WTC11 (cell line): Measurements from ENCODE around the gene CCL17. TPM values are rescaled to one million over a fixed set of nuclear protein-coding genes. Genes with fewer than 3 reads are reported as not detected.

Experiments
- ATAC-seq: fragments of 200-7000 bp; cut with Tn5 transposase; 2 replicates; pipeline ENCODE4 v1.10.0; 2021; ENCODE audit warnings: mild to moderate bottlenecking, moderate library complexity
- CTCF ChIA-PET: fragments of 300-600 bp; sonication (Branson Sonifier 250); formaldehyde crosslinking; loops from one replicate; lab custom pipeline; 2021; ENCODE audit warnings: antibody characterized with exemption; lab: Charles Lee
- POLR2A ChIA-PET: fragments of 350-600 bp; sonication (Branson Sonifier 250); formaldehyde crosslinking; loops from one replicate; lab custom pipeline; 2021; ENCODE audit warnings: antibody characterized with exemption; lab: Charles Lee
- DNase-seq: peaks from one replicate; pipeline ENCODE4 v3.0.0; 2021; ENCODE audit warnings: low spot score
- H3K27ac Mint-ChIP-seq: 2 replicates; pipeline ENCODE4 v1.8.0; 2021; ENCODE audit warnings: mixed read lengths
- H3K27me3 Mint-ChIP-seq: 2 replicates; pipeline ENCODE4 v1.8.0; 2021; ENCODE audit warnings: low read depth, mild to moderate bottlenecking, moderate library complexity, mixed read lengths
- H3K36me3 Mint-ChIP-seq: 2 replicates; pipeline ENCODE4 v1.8.0; 2021; ENCODE audit warnings: mixed read lengths
- H3K4me1 Mint-ChIP-seq: 2 replicates; pipeline ENCODE4 v1.8.0; 2022; ENCODE audit warnings: mixed read lengths
- H3K4me3 Mint-ChIP-seq: 2 replicates; pipeline ENCODE4 v1.8.0; 2021; ENCODE audit warnings: mild to moderate bottlenecking, moderate library complexity, mixed read lengths
- H3K9me3 Mint-ChIP-seq: 2 replicates; pipeline ENCODE4 v1.8.0; 2021; ENCODE audit warnings: mixed read lengths
- AR ChIP-seq: fragments of 250-450 bp; sonication (Bioruptor Pico); IDR thresholded peaks from 2 replicates; pipeline ENCODE4 v1.9.0; 2021; ENCODE audit warnings: mild to moderate bottlenecking
- CDX4 ChIP-seq: fragments of 250-450 bp; sonication (Bioruptor Pico); IDR thresholded peaks from 2 replicates; pipeline ENCODE4 v1.9.0; 2021; ENCODE audit warnings: moderate library complexity, mild to moderate bottlenecking, inconsistent platforms, borderline replicate concordance
- FOXJ3 ChIP-seq: sonication (generic); formaldehyde crosslinking; IDR thresholded peaks from 2 replicates; pipeline ENCODE4 v1.9.0; 2021; ENCODE audit warnings: missing genetic modification reagents, mild to moderate bottlenecking, borderline replicate concordance
- GRHL2 ChIP-seq: fragments of 250-450 bp; sonication (Bioruptor Pico); IDR thresholded peaks from 2 replicates; pipeline ENCODE4 v1.8.0; 2022; ENCODE audit warnings: mild to moderate bottlenecking, moderate library complexity; ENCODE audit not compliant: insufficient replicate concordance, severe bottlenecking
- JAZF1 ChIP-seq: fragments of 250-450 bp; sonication (Bioruptor Pico); IDR thresholded peaks from 2 replicates; pipeline ENCODE4 v1.9.0; 2021; ENCODE audit warnings: moderate library complexity, mild to moderate bottlenecking, inconsistent platforms
- KAT7 ChIP-seq: sonication (generic); formaldehyde crosslinking; IDR thresholded peaks from 2 replicates; pipeline ENCODE4 v1.8.1; 2023; ENCODE audit warnings: missing genetic modification reagents, mild to moderate bottlenecking, borderline replicate concordance
- MYBL2 ChIP-seq: sonication (generic); formaldehyde crosslinking; IDR thresholded peaks from 2 replicates; pipeline ENCODE4 v1.8.1; 2023; ENCODE audit warnings: mild to moderate bottlenecking, moderate library complexity, missing genetic modification reagents
- NR2C2 ChIP-seq: sonication (generic); formaldehyde crosslinking; IDR thresholded peaks from 2 replicates; pipeline ENCODE4 v1.8.0; 2022; ENCODE audit warnings: mild to moderate bottlenecking, missing genetic modification reagents
- OVOL2 ChIP-seq: fragments of 250-450 bp; sonication (Bioruptor Pico); IDR thresholded peaks from 2 replicates; pipeline ENCODE4 v1.9.0; 2021; ENCODE audit warnings: mild to moderate bottlenecking, borderline replicate concordance
- STAT6 ChIP-seq: sonication (generic); formaldehyde crosslinking; conservative IDR thresholded peaks from 2 replicates; pipeline ENCODE4 v1.8.1; 2023; ENCODE audit warnings: mild to moderate bottlenecking, low read depth, missing genetic modification reagents, moderate library complexity
- ZNF121 ChIP-seq: sonication (generic); formaldehyde crosslinking; IDR thresholded peaks from 2 replicates; pipeline ENCODE4 v1.8.0; 2023; ENCODE audit warnings: missing genetic modification reagents
- ZNF232 ChIP-seq: sonication (generic); formaldehyde crosslinking; IDR thresholded peaks from 2 replicates; pipeline ENCODE4 v1.8.0; 2022; ENCODE audit warnings: mild to moderate bottlenecking, missing genetic modification reagents
- ZNF317 ChIP-seq: sonication (generic); formaldehyde crosslinking; IDR thresholded peaks from 2 replicates; pipeline ENCODE4 v1.8.1; 2023; ENCODE audit warnings: low read depth, mild to moderate bottlenecking, moderate library complexity, missing genetic modification reagents, borderline replicate concordance
- ZNF671 ChIP-seq: fragments of 250-450 bp; sonication (Bioruptor Pico); IDR thresholded peaks from 2 replicates; pipeline ENCODE4 v1.8.0; 2021; ENCODE audit warnings: mild to moderate bottlenecking
- total RNA-seq: library from RNA; stranded (reverse); gene quantifications from 3 replicates; pipeline ENCODE4 v1.2.3, GENCODE V29; 2021
- TF ChIP-seq, protein P1 (sequence below): sonication (generic); formaldehyde crosslinking; IDR thresholded peaks from 2 replicates; pipeline ENCODE4 v1.8.1; 2022; ENCODE audit warnings: low read depth, mild to moderate bottlenecking, moderate library complexity, missing genetic modification reagents, borderline replicate concordance
- TF ChIP-seq, protein P2 (sequence below): sonication (generic); formaldehyde crosslinking; IDR thresholded peaks from 2 replicates; pipeline ENCODE4 v1.8.0; 2023; ENCODE audit warnings: mild to moderate bottlenecking, missing genetic modification reagents
- TF ChIP-seq, protein P3 (sequence below): sonication (generic); formaldehyde crosslinking; IDR thresholded peaks from 2 replicates; pipeline ENCODE4 v1.8.0; 2023; ENCODE audit warnings: missing genetic modification reagents
- TF ChIP-seq, protein P4 (sequence below): sonication (generic); formaldehyde crosslinking; IDR thresholded peaks from 2 replicates; pipeline ENCODE4 v1.8.0; 2022; ENCODE audit warnings: mild to moderate bottlenecking, missing genetic modification reagents
- TF ChIP-seq, protein P5 (sequence below): sonication (generic); formaldehyde crosslinking; IDR thresholded peaks from 2 replicates; pipeline ENCODE4 v1.8.1; 2022; ENCODE audit warnings: missing genetic modification reagents, borderline replicate concordance
- TF ChIP-seq, protein P6 (sequence below): sonication (generic); formaldehyde crosslinking; IDR thresholded peaks from 2 replicates; pipeline ENCODE4 v1.8.0; 2022; ENCODE audit warnings: mild to moderate bottlenecking, missing genetic modification reagents

CCL17 gene
- total RNA-seq, 1 experiment from 2014 or later, result not detected

DNA sequence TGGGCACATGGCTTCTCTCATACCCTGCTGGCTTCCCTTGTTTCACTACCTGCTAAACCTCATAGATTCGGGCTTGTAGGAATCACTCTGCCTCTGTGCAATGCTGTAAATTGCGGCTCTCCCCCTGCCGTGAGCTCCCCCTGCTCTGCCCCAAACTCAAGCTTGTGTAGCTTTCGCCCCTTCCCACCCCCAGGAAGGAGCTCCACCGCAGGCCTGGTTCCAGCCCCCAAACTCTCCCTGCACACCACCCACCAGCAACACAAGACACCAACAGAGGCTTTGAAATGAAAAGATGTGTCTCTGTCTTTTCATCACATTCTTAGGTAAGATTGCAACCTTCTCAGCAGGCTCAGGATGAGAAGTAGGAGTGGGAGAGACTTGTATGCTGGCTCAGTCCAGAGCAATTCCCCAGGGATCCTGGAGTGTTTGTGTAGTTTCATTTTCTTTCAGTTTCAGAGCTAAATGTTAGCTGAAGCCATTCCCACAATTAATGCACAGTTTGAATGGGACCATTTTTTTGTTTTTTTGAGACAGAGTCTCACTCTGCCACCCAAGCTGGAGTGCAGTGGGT is 18.1 kb upstream of the CCL17 start (continued):
- TF ChIP-seq, protein P1, sequence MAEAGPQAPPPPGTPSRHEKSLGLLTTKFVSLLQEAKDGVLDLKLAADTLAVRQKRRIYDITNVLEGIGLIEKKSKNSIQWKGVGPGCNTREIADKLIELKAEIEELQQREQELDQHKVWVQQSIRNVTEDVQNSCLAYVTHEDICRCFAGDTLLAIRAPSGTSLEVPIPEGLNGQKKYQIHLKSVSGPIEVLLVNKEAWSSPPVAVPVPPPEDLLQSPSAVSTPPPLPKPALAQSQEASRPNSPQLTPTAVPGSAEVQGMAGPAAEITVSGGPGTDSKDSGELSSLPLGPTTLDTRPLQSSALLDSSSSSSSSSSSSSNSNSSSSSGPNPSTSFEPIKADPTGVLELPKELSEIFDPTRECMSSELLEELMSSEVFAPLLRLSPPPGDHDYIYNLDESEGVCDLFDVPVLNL, result no peak
- no peak for TF ChIP-seq ZNF232 (CRISPR knock-in tag)
- TF ChIP-seq, protein P2, sequence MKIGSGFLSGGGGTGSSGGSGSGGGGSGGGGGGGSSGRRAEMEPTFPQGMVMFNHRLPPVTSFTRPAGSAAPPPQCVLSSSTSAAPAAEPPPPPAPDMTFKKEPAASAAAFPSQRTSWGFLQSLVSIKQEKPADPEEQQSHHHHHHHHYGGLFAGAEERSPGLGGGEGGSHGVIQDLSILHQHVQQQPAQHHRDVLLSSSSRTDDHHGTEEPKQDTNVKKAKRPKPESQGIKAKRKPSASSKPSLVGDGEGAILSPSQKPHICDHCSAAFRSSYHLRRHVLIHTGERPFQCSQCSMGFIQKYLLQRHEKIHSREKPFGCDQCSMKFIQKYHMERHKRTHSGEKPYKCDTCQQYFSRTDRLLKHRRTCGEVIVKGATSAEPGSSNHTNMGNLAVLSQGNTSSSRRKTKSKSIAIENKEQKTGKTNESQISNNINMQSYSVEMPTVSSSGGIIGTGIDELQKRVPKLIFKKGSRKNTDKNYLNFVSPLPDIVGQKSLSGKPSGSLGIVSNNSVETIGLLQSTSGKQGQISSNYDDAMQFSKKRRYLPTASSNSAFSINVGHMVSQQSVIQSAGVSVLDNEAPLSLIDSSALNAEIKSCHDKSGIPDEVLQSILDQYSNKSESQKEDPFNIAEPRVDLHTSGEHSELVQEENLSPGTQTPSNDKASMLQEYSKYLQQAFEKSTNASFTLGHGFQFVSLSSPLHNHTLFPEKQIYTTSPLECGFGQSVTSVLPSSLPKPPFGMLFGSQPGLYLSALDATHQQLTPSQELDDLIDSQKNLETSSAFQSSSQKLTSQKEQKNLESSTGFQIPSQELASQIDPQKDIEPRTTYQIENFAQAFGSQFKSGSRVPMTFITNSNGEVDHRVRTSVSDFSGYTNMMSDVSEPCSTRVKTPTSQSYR (CRISPR knock-in tag), result no peak
- TF ChIP-seq, protein P3, sequence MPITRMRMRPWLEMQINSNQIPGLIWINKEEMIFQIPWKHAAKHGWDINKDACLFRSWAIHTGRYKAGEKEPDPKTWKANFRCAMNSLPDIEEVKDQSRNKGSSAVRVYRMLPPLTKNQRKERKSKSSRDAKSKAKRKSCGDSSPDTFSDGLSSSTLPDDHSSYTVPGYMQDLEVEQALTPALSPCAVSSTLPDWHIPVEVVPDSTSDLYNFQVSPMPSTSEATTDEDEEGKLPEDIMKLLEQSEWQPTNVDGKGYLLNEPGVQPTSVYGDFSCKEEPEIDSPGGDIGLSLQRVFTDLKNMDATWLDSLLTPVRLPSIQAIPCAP (CRISPR knock-in tag), result no peak
- TF ChIP-seq JAZF1 (CRISPR knock-in tag), result no peak
- TF ChIP-seq GRHL2 (CRISPR knock-in tag), result no peak

- Mint-ChIP-seq H3K36me3 (no peaks in the 10 kb centered on the region), H3K27ac (no peak overlapping the region), H3K9me3 (peaks cover 5% of the 10 kb centered on the region), H3K27me3 (peaks cover 4% of the 10 kb centered on the region), H3K4me1 (peaks cover 3% of the 10 kb centered on the region; the same call in 1 of the 2 replicates), H3K4me3 (no peak overlapping the region)
- POLR2A ChIA-PET, result no interaction called here
- ATAC-seq (no peak), DNase-seq (no peak)
- CTCF ChIA-PET, result no interaction called here
- TF ChIP-seq, protein P4, sequence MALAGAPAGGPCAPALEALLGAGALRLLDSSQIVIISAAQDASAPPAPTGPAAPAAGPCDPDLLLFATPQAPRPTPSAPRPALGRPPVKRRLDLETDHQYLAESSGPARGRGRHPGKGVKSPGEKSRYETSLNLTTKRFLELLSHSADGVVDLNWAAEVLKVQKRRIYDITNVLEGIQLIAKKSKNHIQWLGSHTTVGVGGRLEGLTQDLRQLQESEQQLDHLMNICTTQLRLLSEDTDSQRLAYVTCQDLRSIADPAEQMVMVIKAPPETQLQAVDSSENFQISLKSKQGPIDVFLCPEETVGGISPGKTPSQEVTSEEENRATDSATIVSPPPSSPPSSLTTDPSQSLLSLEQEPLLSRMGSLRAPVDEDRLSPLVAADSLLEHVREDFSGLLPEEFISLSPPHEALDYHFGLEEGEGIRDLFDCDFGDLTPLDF, result no peak
- TF ChIP-seq ZNF121 (CRISPR knock-in tag) (peak; percentile 2; the same call in 1 of the 2 replicates), NR2C2 (CRISPR knock-in tag) (no peak), ZNF317 (CRISPR knock-in tag) (no peak), OVOL2 (CRISPR knock-in tag) (no peak), ZNF232 (CRISPR knock-in tag) (no peak), STAT6 (CRISPR knock-in tag) (no peak), KAT7 (CRISPR knock-in tag) (no peak), CDX4 (CRISPR knock-in tag) (no peak), ZNF671 (CRISPR knock-in tag) (no peak), FOXJ3 (CRISPR knock-in tag) (no peak), MYBL2 (CRISPR knock-in tag) (no peak), AR (CRISPR knock-in tag) (no peak)
- TF ChIP-seq, protein P5, sequence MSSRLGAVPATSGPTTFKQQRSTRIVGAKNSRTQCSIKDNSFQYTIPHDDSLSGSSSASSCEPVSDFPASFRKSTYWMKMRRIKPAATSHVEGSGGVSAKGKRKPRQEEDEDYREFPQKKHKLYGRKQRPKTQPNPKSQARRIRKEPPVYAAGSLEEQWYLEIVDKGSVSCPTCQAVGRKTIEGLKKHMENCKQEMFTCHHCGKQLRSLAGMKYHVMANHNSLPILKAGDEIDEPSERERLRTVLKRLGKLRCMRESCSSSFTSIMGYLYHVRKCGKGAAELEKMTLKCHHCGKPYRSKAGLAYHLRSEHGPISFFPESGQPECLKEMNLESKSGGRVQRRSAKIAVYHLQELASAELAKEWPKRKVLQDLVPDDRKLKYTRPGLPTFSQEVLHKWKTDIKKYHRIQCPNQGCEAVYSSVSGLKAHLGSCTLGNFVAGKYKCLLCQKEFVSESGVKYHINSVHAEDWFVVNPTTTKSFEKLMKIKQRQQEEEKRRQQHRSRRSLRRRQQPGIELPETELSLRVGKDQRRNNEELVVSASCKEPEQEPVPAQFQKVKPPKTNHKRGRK (CRISPR knock-in tag), result 0 out of 2 replicates have a peak, but pooled peaks have one; percentile 31
- TF ChIP-seq, protein P6, sequence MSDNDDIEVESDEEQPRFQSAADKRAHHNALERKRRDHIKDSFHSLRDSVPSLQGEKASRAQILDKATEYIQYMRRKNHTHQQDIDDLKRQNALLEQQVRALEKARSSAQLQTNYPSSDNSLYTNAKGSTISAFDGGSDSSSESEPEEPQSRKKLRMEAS (CRISPR knock-in tag), result no peak
These were observed 16.8 kb upstream of the CCL17 start for GRCh38 chr16:57387598-57388354.
